Choroid plexus epithelial cell (primary cell): Measurements from ENCODE around the gene NUP133.
"Not testable (repeated sequence)": the region's sequence is repeated elsewhere in the genome, so short reads cannot be mapped to it uniquely, and the experiment has no call there.

Experiments used
- DNase-seq: peaks from one replicate; pipeline ENCODE4 v3.0.0-alpha.2; 2010; ENCODE audit warnings: low read depth
- H3K4me3 ChIP-seq: 2 replicates; pipeline ENCODE4 v1.5.1; 2011; ENCODE audit warnings: low read depth, mild to moderate bottlenecking, control low read depth, low read length, moderate library complexity
- CTCF ChIP-seq: conservative IDR thresholded peaks from 2 replicates; pipeline ENCODE4 v1.5.1; 2011; ENCODE audit warnings: low read depth, mild to moderate bottlenecking, control low read depth, inconsistent platforms, low read length, moderate library complexity

Gene NUP133

GRCh38 chr1:229397762-229398161, 110.4 kb downstream of the NUP133 start:
- DNase-seq, result no peak
- no peak overlapping the region for H3K4me3 ChIP-seq
- TF ChIP-seq CTCF, result no peak

GRCh38 chr1:229396585-229397206, 111.4 kb downstream of the NUP133 start:
- H3K4me3 ChIP-seq, result no peak overlapping the region
- no peak for TF ChIP-seq CTCF
- no peak for DNase-seq

GRCh38 chr1:229394517-229394916, 113.6 kb downstream of the NUP133 start:
- not testable (repeated sequence) for DNase-seq, H3K4me3 ChIP-seq

DNA sequence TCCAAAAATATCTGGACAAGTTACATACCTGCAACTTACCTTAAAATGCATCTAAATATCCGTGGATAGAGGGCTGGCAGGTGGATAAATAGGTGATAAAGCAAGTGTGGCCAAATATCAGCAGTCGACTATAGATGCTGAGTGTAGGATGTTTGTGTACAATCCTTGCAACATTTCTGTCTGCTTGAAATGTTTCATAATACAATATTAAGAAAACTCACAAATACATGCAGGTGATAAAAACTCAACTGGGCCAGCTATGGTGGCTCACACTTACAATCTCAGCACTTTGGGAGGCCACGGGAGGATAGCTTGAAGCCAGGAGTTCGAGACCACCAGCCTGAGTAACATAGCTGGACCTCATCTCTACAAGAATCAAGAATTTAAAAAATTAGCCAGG, 115.2 kb downstream of the NUP133 start:
- DNase-seq, result no peak
- H3K4me3 ChIP-seq, result no peak overlapping the region
- TF ChIP-seq CTCF, result no peak
